Panc1 (cell line): ENCODE results near the gene ADCY2.

Experiments used
- POLR2AphosphoS5 ChIP-seq: IDR thresholded peaks from 2 replicates; pipeline ENCODE4 v1.6.1; 2012; ENCODE audit warnings: mild to moderate bottlenecking, low read depth, low read length, moderate library complexity
- SIN3A ChIP-seq: IDR thresholded peaks from 2 replicates; pipeline ENCODE4 v1.6.1; 2012; ENCODE audit warnings: low read depth, mild to moderate bottlenecking, low read length, moderate library complexity, borderline replicate concordance; ENCODE audit not compliant: insufficient read depth
- TCF7L2 ChIP-seq: IDR thresholded peaks from 2 replicates; pipeline ENCODE4 v1.6.1; 2011; ENCODE audit warnings: mild to moderate bottlenecking, low read depth, low read length, inconsistent platforms
- TF ChIP-seq, protein P1 (sequence below): fragments of 450-650 bp; IDR thresholded peaks from 2 replicates; pipeline ENCODE4 v1.5.1; 2017; ENCODE audit warnings: mild to moderate bottlenecking
- TF ChIP-seq, protein P2 (sequence below), 2 experiments: IDR thresholded peaks; 2 replicates each; pipeline ENCODE4 v1.6.1; 2011 to 2012; ENCODE audit warnings: low read depth in 2 of 2, control low read depth in 1 of 2, low read length in 1 of 2, mild to moderate bottlenecking in 1 of 2, moderate library complexity in 1 of 2; ENCODE audit not compliant: insufficient read depth in 1 of 2

DNA sequence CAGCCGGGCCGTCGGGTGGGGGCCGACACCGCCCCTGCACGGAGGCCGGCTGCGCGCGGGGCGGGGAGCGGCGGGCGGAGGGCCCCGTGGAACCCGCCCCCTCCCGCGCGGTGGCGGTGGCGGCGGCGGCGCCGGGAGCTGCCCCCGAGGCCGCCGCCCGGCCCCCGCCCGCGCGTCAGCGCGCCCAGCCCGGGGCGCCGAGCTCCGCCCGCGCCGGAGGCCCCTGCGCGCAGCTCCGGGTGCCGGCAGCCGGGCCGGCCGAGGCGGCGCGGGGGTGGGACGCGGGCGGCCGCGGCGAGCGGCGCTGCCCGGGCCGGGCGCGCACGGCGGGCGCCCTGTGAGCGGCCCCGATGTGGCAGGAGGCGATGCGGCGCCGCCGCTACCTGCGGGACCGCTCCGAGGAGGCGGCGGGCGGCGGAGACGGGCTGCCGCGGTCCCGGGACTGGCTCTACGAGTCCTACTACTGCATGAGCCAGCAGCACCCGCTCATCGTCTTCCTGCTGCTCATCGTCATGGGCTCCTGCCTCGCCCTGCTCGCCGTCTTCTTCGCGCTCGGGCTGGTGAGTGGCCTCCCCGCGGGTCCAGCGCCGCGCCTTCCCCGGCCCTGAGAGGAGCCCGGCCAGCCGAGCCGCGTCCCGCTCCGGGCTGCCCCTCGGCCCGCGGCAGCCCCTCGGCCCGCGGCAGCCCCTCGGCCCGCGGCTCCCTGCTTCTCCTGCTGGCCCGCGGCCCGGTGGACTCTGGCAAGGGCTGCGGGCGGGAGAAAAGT lies at the start of gene ADCY2:
- TF ChIP-seq, protein P1, sequence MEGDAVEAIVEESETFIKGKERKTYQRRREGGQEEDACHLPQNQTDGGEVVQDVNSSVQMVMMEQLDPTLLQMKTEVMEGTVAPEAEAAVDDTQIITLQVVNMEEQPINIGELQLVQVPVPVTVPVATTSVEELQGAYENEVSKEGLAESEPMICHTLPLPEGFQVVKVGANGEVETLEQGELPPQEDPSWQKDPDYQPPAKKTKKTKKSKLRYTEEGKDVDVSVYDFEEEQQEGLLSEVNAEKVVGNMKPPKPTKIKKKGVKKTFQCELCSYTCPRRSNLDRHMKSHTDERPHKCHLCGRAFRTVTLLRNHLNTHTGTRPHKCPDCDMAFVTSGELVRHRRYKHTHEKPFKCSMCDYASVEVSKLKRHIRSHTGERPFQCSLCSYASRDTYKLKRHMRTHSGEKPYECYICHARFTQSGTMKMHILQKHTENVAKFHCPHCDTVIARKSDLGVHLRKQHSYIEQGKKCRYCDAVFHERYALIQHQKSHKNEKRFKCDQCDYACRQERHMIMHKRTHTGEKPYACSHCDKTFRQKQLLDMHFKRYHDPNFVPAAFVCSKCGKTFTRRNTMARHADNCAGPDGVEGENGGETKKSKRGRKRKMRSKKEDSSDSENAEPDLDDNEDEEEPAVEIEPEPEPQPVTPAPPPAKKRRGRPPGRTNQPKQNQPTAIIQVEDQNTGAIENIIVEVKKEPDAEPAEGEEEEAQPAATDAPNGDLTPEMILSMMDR, result no peak
- TF ChIP-seq POLR2AphosphoS5 (no peak), TCF7L2 (no peak), SIN3A (no peak)
- TF ChIP-seq, protein P2, sequence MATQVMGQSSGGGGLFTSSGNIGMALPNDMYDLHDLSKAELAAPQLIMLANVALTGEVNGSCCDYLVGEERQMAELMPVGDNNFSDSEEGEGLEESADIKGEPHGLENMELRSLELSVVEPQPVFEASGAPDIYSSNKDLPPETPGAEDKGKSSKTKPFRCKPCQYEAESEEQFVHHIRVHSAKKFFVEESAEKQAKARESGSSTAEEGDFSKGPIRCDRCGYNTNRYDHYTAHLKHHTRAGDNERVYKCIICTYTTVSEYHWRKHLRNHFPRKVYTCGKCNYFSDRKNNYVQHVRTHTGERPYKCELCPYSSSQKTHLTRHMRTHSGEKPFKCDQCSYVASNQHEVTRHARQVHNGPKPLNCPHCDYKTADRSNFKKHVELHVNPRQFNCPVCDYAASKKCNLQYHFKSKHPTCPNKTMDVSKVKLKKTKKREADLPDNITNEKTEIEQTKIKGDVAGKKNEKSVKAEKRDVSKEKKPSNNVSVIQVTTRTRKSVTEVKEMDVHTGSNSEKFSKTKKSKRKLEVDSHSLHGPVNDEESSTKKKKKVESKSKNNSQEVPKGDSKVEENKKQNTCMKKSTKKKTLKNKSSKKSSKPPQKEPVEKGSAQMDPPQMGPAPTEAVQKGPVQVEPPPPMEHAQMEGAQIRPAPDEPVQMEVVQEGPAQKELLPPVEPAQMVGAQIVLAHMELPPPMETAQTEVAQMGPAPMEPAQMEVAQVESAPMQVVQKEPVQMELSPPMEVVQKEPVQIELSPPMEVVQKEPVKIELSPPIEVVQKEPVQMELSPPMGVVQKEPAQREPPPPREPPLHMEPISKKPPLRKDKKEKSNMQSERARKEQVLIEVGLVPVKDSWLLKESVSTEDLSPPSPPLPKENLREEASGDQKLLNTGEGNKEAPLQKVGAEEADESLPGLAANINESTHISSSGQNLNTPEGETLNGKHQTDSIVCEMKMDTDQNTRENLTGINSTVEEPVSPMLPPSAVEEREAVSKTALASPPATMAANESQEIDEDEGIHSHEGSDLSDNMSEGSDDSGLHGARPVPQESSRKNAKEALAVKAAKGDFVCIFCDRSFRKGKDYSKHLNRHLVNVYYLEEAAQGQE (IDR thresholded peaks at IDR 0.05; ENCODE audit: insufficient read depth in 1 of 2, low read depth in 2 of 2, low read length in 1 of 2), result no peak
